Cardiac muscle cell (in vitro differentiated cells and primary cell): Measurements from ENCODE around the gene SH2D4B. TPM values are rescaled to one million over a fixed set of nuclear protein-coding genes. Genes with fewer than 3 reads are reported as not detected.
"Not testable (repeated sequence)": the region's sequence is repeated elsewhere in the genome, so short reads cannot be mapped to it uniquely, and the experiment has no call there.

Experiments
- DNase-seq, 2 donors: peaks; one replicate each; pipeline versions ENCODE4 v3.0.0 to v3.0.0-alpha.2; 2010 to 2017; ENCODE audit warnings: low read depth in 1 of 2, low spot score in 1 of 2
- H3K27ac ChIP-seq: fragments of 200-600 bp; sonication (generic); 2 replicates; pipeline ENCODE4 v1.5.1; 2016
- H3K27me3 ChIP-seq: fragments of 200-600 bp; sonication (generic); 2 replicates; pipeline ENCODE4 v1.6.0; 2016; ENCODE audit warnings: control low read depth
- H3K36me3 ChIP-seq: fragments of 200-600 bp; sonication (generic); 2 replicates; pipeline ENCODE4 v1.5.1; 2016; ENCODE audit warnings: control low read depth
- H3K4me1 ChIP-seq: fragments of 200-600 bp; sonication (generic); 2 replicates; pipeline ENCODE4 v1.8.1; 2017; ENCODE audit warnings: low read depth, mild to moderate bottlenecking, mixed run types
- H3K4me3 ChIP-seq: fragments of 200-600 bp; sonication (generic); 2 replicates; pipeline ENCODE4 v1.5.1; 2016; ENCODE audit warnings: mild to moderate bottlenecking
- H3K9me3 ChIP-seq: fragments of 200-600 bp; sonication (generic); 2 replicates; pipeline ENCODE4 v1.5.1; 2017; ENCODE audit warnings: low read depth, mild to moderate bottlenecking, control low read depth
- CTCF ChIP-seq: IDR thresholded peaks from 2 replicates; pipeline ENCODE4 v1.5.1; 2012; ENCODE audit warnings: low read depth, mild to moderate bottlenecking, low read length
- polyA plus RNA-seq: library from polyadenylated mRNA; unstranded; fragments of >200 nt; fragmentation: Nextera tagmentation; extraction: Ambion mirVana; gene quantifications from 2 replicates; pipeline ENCODE4 v1.2.1, GENCODE V29; 2016
- total RNA-seq: library from RNA; depleted of rRNA; stranded (reverse); fragments of >200 nt; gene quantifications from 2 replicates; pipeline ENCODE4 v1.2.3, GENCODE V29; 2016

Gene SH2D4B
- total and polyA plus RNA-seq, 2 experiments from 2014 or later, result not detected

- no peak overlapping the region for H3K4me3 ChIP-seq
- no peak overlapping the region for H3K27ac ChIP-seq
- no peaks in the 10 kb centered on the region for H3K4me1 ChIP-seq
- no peak for DNase-seq
- H3K36me3 ChIP-seq, result no peaks in the 10 kb centered on the region
- no peaks in the 10 kb centered on the region for H3K9me3 ChIP-seq
- H3K27me3 ChIP-seq, result no peaks in the 10 kb centered on the region
- TF ChIP-seq CTCF, result no peak
Measured at GRCh38 chr10:80540136-80540535, 2.4 kb downstream of the SH2D4B start.

DNA sequence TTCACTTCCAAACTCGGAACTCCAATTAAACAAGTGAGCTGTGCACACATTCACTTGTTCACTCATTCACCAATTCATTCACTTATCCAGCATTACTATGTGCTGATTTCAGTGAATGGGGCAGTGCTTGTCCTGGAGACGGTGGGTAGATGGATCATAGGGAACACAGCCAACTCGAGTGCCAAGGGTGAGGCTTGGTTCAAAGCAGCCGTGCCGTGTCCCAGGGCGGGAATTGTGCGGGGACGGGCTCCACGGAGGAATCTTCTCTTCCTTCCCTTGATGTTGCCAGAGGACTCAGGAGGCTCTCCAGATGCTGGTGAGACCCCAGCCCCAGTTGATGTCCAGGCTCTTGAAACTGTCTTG, 2.9 kb downstream of the SH2D4B start:
- no peaks in the 10 kb centered on the region for H3K4me1 ChIP-seq
- H3K27me3 ChIP-seq, result no peaks in the 10 kb centered on the region
- no peak overlapping the region for H3K4me3 ChIP-seq
- TF ChIP-seq CTCF, result no peak
- no peaks in the 10 kb centered on the region for H3K36me3 ChIP-seq
- H3K9me3 ChIP-seq, result no peaks in the 10 kb centered on the region
- DNase-seq, result no peak
- H3K27ac ChIP-seq, result no peak overlapping the region

DNA sequence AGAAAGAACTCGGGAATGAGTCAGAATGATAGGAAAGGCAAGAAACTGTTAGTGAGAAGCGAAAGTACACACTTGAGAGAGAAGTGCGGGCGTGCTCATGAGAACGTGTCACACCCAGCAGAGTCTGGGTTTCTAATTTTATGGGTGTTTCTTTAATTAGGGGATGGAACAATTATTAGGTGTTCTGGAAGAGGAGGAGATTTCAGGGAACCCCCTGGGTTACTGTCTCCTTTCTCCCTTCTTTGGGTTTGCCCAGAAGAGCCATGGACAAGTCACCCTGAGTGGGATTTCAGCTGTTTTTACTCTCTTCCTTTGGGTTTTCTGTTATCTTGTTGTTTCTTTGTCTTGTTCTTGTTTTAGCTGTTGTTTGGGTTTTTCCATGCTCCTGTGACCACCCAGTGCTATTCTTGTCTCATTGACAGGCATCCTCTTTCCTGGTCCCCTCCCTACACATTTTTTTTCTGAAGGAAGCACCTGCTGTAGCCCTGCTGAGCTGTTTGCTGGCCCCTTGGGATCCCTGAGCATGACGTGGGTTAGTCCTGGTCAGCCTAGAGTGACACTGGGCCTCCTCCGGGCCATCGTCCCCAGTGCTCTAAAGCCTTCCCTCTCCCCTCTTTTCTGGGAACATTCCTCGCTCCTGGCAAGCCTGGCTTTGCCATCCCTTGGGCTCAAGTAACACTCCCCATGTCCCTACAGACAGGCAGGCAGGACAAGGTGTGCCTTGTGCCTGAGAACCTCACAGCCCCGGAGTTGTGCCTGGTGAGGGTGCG, 3.5 kb downstream of the SH2D4B start:
- Histone ChIP-seq H3K4me3 (no peak overlapping the region), H3K4me1 (no peaks in the 10 kb centered on the region), H3K36me3 (no peaks in the 10 kb centered on the region), H3K27ac (no peak overlapping the region), H3K27me3 (no peaks in the 10 kb centered on the region), H3K9me3 (no peaks in the 10 kb centered on the region)
- DNase-seq, result peak in 1 of 2 donors; percentile 19
- no peak for TF ChIP-seq CTCF

GRCh38 chr10:80542053-80542452, 4.4 kb downstream of the SH2D4B start:
- Histone ChIP-seq H3K4me3 (no peak overlapping the region), H3K27ac (no peak overlapping the region), H3K36me3 (no peaks in the 10 kb centered on the region), H3K27me3 (no peaks in the 10 kb centered on the region), H3K9me3 (no peaks in the 10 kb centered on the region), H3K4me1 (no peaks in the 10 kb centered on the region)
- TF ChIP-seq CTCF, result no peak
- DNase-seq, result peak in 1 of 2 donors; percentile 15

DNA sequence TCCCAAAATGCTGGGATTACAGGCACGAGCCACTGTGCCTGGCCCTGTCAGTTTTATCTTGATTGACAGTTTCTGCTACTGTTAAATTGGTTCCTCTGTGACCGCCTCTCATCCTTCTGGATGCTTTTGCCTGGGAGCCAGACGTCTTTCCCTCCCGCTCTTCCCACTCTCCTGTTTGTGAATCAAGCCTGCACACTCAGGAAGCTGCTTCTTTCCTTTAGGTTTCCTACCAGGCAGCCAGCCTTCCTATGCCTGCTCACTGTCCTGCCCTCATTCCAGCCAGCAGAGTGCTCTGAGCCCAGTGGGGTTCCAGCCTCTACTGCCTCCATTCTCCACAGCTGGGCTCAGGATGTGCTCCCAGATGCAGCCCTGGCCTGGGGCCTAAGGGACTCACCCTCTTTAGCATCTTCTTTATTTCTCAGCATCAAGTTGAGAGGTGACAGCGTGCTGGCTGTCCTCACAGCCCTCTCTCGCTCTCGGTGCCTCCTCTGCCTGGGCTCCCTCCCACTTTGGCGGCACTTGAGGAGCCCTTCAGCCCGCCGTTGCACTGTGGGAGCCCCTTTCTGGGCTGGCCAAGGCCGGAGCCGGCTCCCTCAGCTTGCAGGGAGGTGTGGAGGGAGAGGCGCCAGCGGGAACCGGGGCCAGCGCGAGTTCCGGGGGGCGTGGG, 5.1 kb downstream of the SH2D4B start:
- Histone ChIP-seq H3K9me3 (no peaks in the 10 kb centered on the region), H3K4me1 (no peaks in the 10 kb centered on the region), H3K27ac (no peak overlapping the region), H3K27me3 (no peaks in the 10 kb centered on the region), H3K4me3 (no peak overlapping the region), H3K36me3 (no peaks in the 10 kb centered on the region)
- TF ChIP-seq CTCF, result no peak
- DNase-seq, result no peak

GRCh38 chr10:80543319-80543672, 5.6 kb downstream of the SH2D4B start:
- not testable (repeated sequence) for DNase-seq, H3K27ac ChIP-seq, H3K9me3 ChIP-seq, H3K27me3 ChIP-seq, H3K4me1 ChIP-seq, H3K4me3 ChIP-seq, H3K36me3 ChIP-seq
